ENCODE measurements around the gene CNTN2. TPM values are rescaled to one million over a fixed set of nuclear protein-coding genes. Genes with fewer than 3 reads are reported as not detected.

The CNTN2 gene
- polyA plus RNA-seq, 1 donor from 2014 or later = 3.2 TPM

- H2AFZ ChIP-seq (ENCODE audit: low read depth, low read length) = no peak overlapping the region
- H3K9me2 ChIP-seq (ENCODE audit: insufficient read depth, low read length) = no peaks in the 10 kb centered on the region
- H3K4me3 ChIP-seq (ENCODE audit: low read length) = no peak overlapping the region
- no peaks in the 10 kb centered on the region for H3K9me3 ChIP-seq (ENCODE audit: low read length)
- H4K20me1 ChIP-seq (ENCODE audit: insufficient read depth) = no peaks in the 10 kb centered on the region
- no peaks in the 10 kb centered on the region for H3F3A ChIP-seq (ENCODE audit: insufficient read depth, low read length, poor library complexity, severe bottlenecking)
- H3K27me3 ChIP-seq (ENCODE audit: insufficient read depth, low read depth, low read length) = no peaks in the 10 kb centered on the region
- H3K4me2 ChIP-seq (ENCODE audit: low read length) = no peak overlapping the region
- no peak overlapping the region for H3K9ac ChIP-seq (ENCODE audit: low read length)
- H3K79me2 ChIP-seq (replicated peaks; ENCODE audit: insufficient read depth, low read length) = no peaks in the 10 kb centered on the region
- no peak overlapping the region for H3K27ac ChIP-seq (ENCODE audit: low read length)
- TF ChIP-seq EZH2 (IDR thresholded peaks at IDR 0.05; ENCODE audit: borderline replicate concordance, insufficient read depth, low read length, poor library complexity, severe bottlenecking) = no peak
- no peak for TF ChIP-seq CTCF (IDR thresholded peaks at IDR 0.05; ENCODE audit: poor library complexity, severe bottlenecking)
- no peak for TF ChIP-seq REST (IDR thresholded peaks at IDR 0.05; ENCODE audit: borderline replicate concordance)
- no peak for TF ChIP-seq SMC3 (conservative IDR thresholded peaks at IDR 0.05; ENCODE audit: poor library complexity)
- TF ChIP-seq RAD21 (conservative IDR thresholded peaks at IDR 0.05) = no peak
- no peak for TF ChIP-seq EP300 (conservative IDR thresholded peaks at IDR 0.05; ENCODE audit: poor library complexity, severe bottlenecking)
- no peak for TF ChIP-seq POLR2AphosphoS5 (IDR thresholded peaks at IDR 0.05)
- TF ChIP-seq TAF1 (IDR thresholded peaks at IDR 0.05; ENCODE audit: low read depth) = no peak
- no peak for TF ChIP-seq MXI1 (conservative IDR thresholded peaks at IDR 0.05; ENCODE audit: poor library complexity, severe bottlenecking)
- no peaks in the 10 kb centered on the region for H3K36me3 ChIP-seq (ENCODE audit: insufficient read depth, low read length)
Measured at GRCh38 chr1:205061227-205061626, 18.2 kb downstream of the CNTN2 start.

GRCh38 chr1:205061665-205062069 is 18.7 kb downstream of the CNTN2 start:
- no peaks in the 10 kb centered on the region for H3K79me2 ChIP-seq (replicated peaks; ENCODE audit: insufficient read depth, low read length)
- no peak overlapping the region for H3K4me2 ChIP-seq (ENCODE audit: low read length)
- H3K27me3 ChIP-seq (ENCODE audit: insufficient read depth, low read depth, low read length) = no peaks in the 10 kb centered on the region
- TF ChIP-seq TAF1 (IDR thresholded peaks at IDR 0.05; ENCODE audit: low read depth) (no peak), REST (IDR thresholded peaks at IDR 0.05; ENCODE audit: borderline replicate concordance) (no peak), POLR2AphosphoS5 (IDR thresholded peaks at IDR 0.05) (no peak), RAD21 (conservative IDR thresholded peaks at IDR 0.05) (peak; percentile 92), CTCF (IDR thresholded peaks at IDR 0.05; ENCODE audit: poor library complexity, severe bottlenecking) (peak; percentile 96), SMC3 (conservative IDR thresholded peaks at IDR 0.05; ENCODE audit: poor library complexity) (peak; percentile 99), EP300 (conservative IDR thresholded peaks at IDR 0.05; ENCODE audit: poor library complexity, severe bottlenecking) (no peak)
- no peaks in the 10 kb centered on the region for H4K20me1 ChIP-seq (ENCODE audit: insufficient read depth)
- no peak overlapping the region for H3K4me3 ChIP-seq (ENCODE audit: low read length)
- no peaks in the 10 kb centered on the region for H3F3A ChIP-seq (ENCODE audit: insufficient read depth, low read length, poor library complexity, severe bottlenecking)
- no peak overlapping the region for H3K27ac ChIP-seq (ENCODE audit: low read length)
- H3K9me2 ChIP-seq (ENCODE audit: insufficient read depth, low read length) = no peaks in the 10 kb centered on the region
- no peaks in the 10 kb centered on the region for H3K36me3 ChIP-seq (ENCODE audit: insufficient read depth, low read length)
- peak overlapping the region; percentile 33 for H3K9ac ChIP-seq (ENCODE audit: low read length)
- H3K9me3 ChIP-seq (ENCODE audit: low read length) = no peaks in the 10 kb centered on the region
- no peak overlapping the region for H2AFZ ChIP-seq (ENCODE audit: low read depth, low read length)

Data from neural cell (in vitro differentiated cells).